Spleen (tissue), 11 donors: ENCODE results near the gene HGFAC. TPM values are rescaled to one million over a fixed set of nuclear protein-coding genes. Genes with fewer than 3 reads are reported as not detected.

ENCODE experiments used
- DNase-seq: peaks from one replicate; pipeline ENCODE4 v3.0.0-alpha.2; 2020
- H3K27ac ChIP-seq, 8 donors: fragments of 200-600 bp; sonication (generic) in 7 of 8; 1 replicate in 4 of 8; 2 replicates in 4 of 8; pipeline versions ENCODE4 v1.5.0 to v1.8.0; 2016 to 2021; ENCODE audit warnings: inconsistent platforms in 4 of 8, mild to moderate bottlenecking in 4 of 8, moderate library complexity in 1 of 8
- H3K27me3 ChIP-seq, 7 donors: fragments of 200-600 bp; sonication (generic) in 6 of 7; replicated peaks in 1 of 7; 1 replicate in 4 of 7; 2 replicates in 3 of 7; pipeline versions ENCODE4 v1.5.0 to v1.8.0; 2016 to 2021; ENCODE audit warnings: inconsistent platforms in 3 of 7, mild to moderate bottlenecking in 1 of 7
- H3K36me3 ChIP-seq, 6 donors: fragments of 200-600 bp; sonication (generic) in 5 of 6; 1 replicate in 4 of 6; 2 replicates in 2 of 6; pipeline versions ENCODE4 v1.5.0 to v1.8.0; 2016 to 2021; ENCODE audit warnings: inconsistent platforms in 2 of 6
- H3K4me1 ChIP-seq, 6 donors: fragments of 200-600 bp; sonication (generic) in 5 of 6; 1 replicate in 3 of 6; 2 replicates in 3 of 6; pipeline versions ENCODE4 v1.5.0 to v1.8.0; 2016 to 2021; ENCODE audit warnings: inconsistent platforms in 3 of 6
- H3K4me3 ChIP-seq, 8 donors: fragments of 200-600 bp; sonication (generic) in 7 of 8; 1 replicate in 4 of 8; 2 replicates in 4 of 8; pipeline versions ENCODE4 v1.5.0 to v1.8.0; 2016 to 2021; ENCODE audit warnings: inconsistent platforms in 4 of 8, mild to moderate bottlenecking in 4 of 8, moderate library complexity in 2 of 8
- H3K9me3 ChIP-seq, 8 donors: fragments of 200-600 bp; sonication (generic) in 7 of 8; 1 replicate in 4 of 8; 2 replicates in 4 of 8; pipeline versions ENCODE4 v1.5.0 to v1.8.0; 2016 to 2021; ENCODE audit warnings: inconsistent platforms in 4 of 8
- CTCF ChIP-seq, 11 experiments: fragments of 200-600 bp in 7 of 11; fragments of 450-650 bp in 4 of 11; sonication (generic) in 4 of 11; IDR thresholded peaks in 8 of 11; conservative IDR thresholded peaks in 3 of 11; 1 replicate in 7 of 11; 2 replicates in 4 of 11; pipeline versions ENCODE4 v1.4.0 to v1.8.0; 2016 to 2021; ENCODE audit warnings: antibody characterized with exemption in 11 of 11, inconsistent platforms in 4 of 11, mild to moderate bottlenecking in 1 of 11
- POLR2A ChIP-seq, 3 donors: fragments of 450-650 bp; IDR thresholded peaks; one replicate each; pipeline ENCODE4 v1.5.1; 2017; ENCODE audit warnings: antibody characterized with exemption in 3 of 3, mild to moderate bottlenecking in 1 of 3
- POLR2AphosphoS5 ChIP-seq, 3 donors: sonication (generic); formaldehyde crosslinking; IDR thresholded peaks; one replicate each; pipeline ENCODE4 v1.5.1; 2017; ENCODE audit warnings: antibody characterized with exemption in 3 of 3
- WGBS, 5 donors: extraction: QIAGEN DNeasy Blood & Tissue Kit in 3 of 5; methylation state at CpG; one replicate each; pipeline versions ENCODE4 v1.1.5 to v1.1.7; 2013 to 2018; 5-methylcytosine and 5-hydroxymethylcytosine counted together
- intact Hi-C: fragments of 100-400 bp; cut with DNase I; formaldehyde crosslinking; loops from one replicate; pipeline ENCODE4 v1.15.0; 2023; ENCODE audit warnings: low total_unique reads
- polyA plus RNA-seq, 3 donors: library from polyadenylated mRNA; stranded (reverse); fragments of 200-250 nt; gene quantifications; one replicate each; pipeline ENCODE4 v1.2.1, GENCODE V29; 2013
- total RNA-seq, 7 donors: library from RNA; depleted of rRNA in 3 of 7; stranded (reverse); fragments of >200 nt in 3 of 7; fragmentation: NEBNext Ultra II Directional in 4 of 7; extraction: Animal tissue kit (Norgen Biotek cat#: 25700) in 4 of 7; gene quantifications; one replicate each; pipeline versions ENCODE4 v1.1.0 to v1.2.1, GENCODE V29; 2016 to 2021
- donor health status: healthy with polysubstance abuse.
- donor health status: DM: no; HTN: no; CAD: no; lungs with moderate emphysema.
- donor health status: DM: no; HTN: no; CAD: no.
- donor health status: Bipolar disorder and iron deficiency.
- donor health status: healthy.
- donor health status: DM: no; HTN: no; CAD: no.
- donor health status: DM: yes; HTN: yes; CAD: no.

Gene HGFAC
- total and polyA plus RNA-seq, 10 donors, result 0.11 to 0.47 (median 0.32) TPM; not detected in 5

- Histone ChIP-seq H3K4me3 (no peak overlapping the region), H3K27ac (no peak overlapping the region), H3K9me3 (no peaks in the 10 kb centered on the region), H3K4me1 (no peaks in the 10 kb centered on the region), H3K36me3 (peaks cover 0 to 56% (median 3%) of the 10 kb centered on the region in 6 donors), H3K27me3 (no peaks in the 10 kb centered on the region)
- WGBS, 5 donors, result 62 to 78% (median 65%) methylated on average over 9 to 21 of the region's 21 CpGs
- TF ChIP-seq CTCF (IDR thresholded peaks at IDR 0.05 in 8 of 11, conservative IDR thresholded peaks at IDR 0.05 in 3 of 11) (no peak), POLR2AphosphoS5 (IDR thresholded peaks at IDR 0.05) (no peak), POLR2A (IDR thresholded peaks at IDR 0.05) (no peak)
- no peak for DNase-seq
- intact Hi-C loops, result no loop called here
Observed at GRCh38 chr4:3430524-3430923, 11.2 kb upstream of the HGFAC start.

- no peak overlapping the region for H3K4me3 ChIP-seq
- TF ChIP-seq CTCF (IDR thresholded peaks at IDR 0.05 in 8 of 11, conservative IDR thresholded peaks at IDR 0.05 in 3 of 11), result no peak
- no peak for TF ChIP-seq POLR2AphosphoS5 (IDR thresholded peaks at IDR 0.05)
- no peak for TF ChIP-seq POLR2A (IDR thresholded peaks at IDR 0.05)
- 90 to 94% (median 92%) methylated on average over 23 to 28 of the region's 28 CpGs for WGBS, 5 donors
- no peaks in the 10 kb centered on the region for H3K4me1 ChIP-seq
- no peak for DNase-seq
- intact Hi-C loops, result no loop called here
- no peaks in the 10 kb centered on the region for H3K9me3 ChIP-seq
- H3K27ac ChIP-seq, result no peak overlapping the region
- no peaks in the 10 kb centered on the region for H3K27me3 ChIP-seq
- peaks cover 0 to 54% (median 3%) of the 10 kb centered on the region in 6 donors for H3K36me3 ChIP-seq
Observed at GRCh38 chr4:3431446-3431993, 10.2 kb upstream of the HGFAC start.

GRCh38 chr4:3432381-3432790 is 9.4 kb upstream of the HGFAC start:
- H3K27me3 ChIP-seq, result no peaks in the 10 kb centered on the region
- no peak overlapping the region for H3K4me3 ChIP-seq
- no peak for TF ChIP-seq POLR2A (IDR thresholded peaks at IDR 0.05)
- no peak for TF ChIP-seq POLR2AphosphoS5 (IDR thresholded peaks at IDR 0.05)
- TF ChIP-seq CTCF (IDR thresholded peaks at IDR 0.05 in 8 of 11, conservative IDR thresholded peaks at IDR 0.05 in 3 of 11), result no peak
- WGBS, 5 donors, result 90 to 97% (median 92%) methylated on average over 5 to 16 of the region's 16 CpGs
- peaks cover 0 to 47% (median 3%) of the 10 kb centered on the region in 6 donors for H3K36me3 ChIP-seq
- intact Hi-C loops, result no loop called here
- no peaks in the 10 kb centered on the region for H3K9me3 ChIP-seq
- DNase-seq, result no peak
- no peak overlapping the region for H3K27ac ChIP-seq
- H3K4me1 ChIP-seq, result no peaks in the 10 kb centered on the region

- Histone ChIP-seq H3K4me3 (no peak overlapping the region), H3K4me1 (no peaks in the 10 kb centered on the region), H3K9me3 (no peaks in the 10 kb centered on the region), H3K27me3 (no peaks in the 10 kb centered on the region), H3K36me3 (peaks cover 0 to 42% (median 3%) of the 10 kb centered on the region in 6 donors), H3K27ac (no peak overlapping the region)
- intact Hi-C loops, result no loop called here
- TF ChIP-seq CTCF (IDR thresholded peaks at IDR 0.05 in 8 of 11, conservative IDR thresholded peaks at IDR 0.05 in 3 of 11) (no peak), POLR2A (IDR thresholded peaks at IDR 0.05) (no peak), POLR2AphosphoS5 (IDR thresholded peaks at IDR 0.05) (no peak)
- DNase-seq, result no peak
- WGBS, 5 donors, result 89 to 96% (median 94%) methylated on average over 32 of the region's 32 CpGs
Observed at GRCh38 chr4:3433138-3433869, 8.5 kb upstream of the HGFAC start.
